T-helper 1 cell (primary cell): ENCODE results near the gene CEP120.
A peak's percentile ranks its signal among the peaks of the same experiment; 100 is the strongest.
"Not testable (repeated sequence)": the region's sequence is repeated elsewhere in the genome, so short reads cannot be mapped to it uniquely, and the experiment has no call there.

ENCODE experiments used
- DNase-seq, 5 donors: peaks; one replicate each; pipeline ENCODE4 v3.0.0-alpha.2; 2012 to 2020
- total RNA-seq, 4 donors: gene quantifications; one replicate each; lab custom pipeline; 2026; lab: John Stamatoyannopoulos, UW

CEP120 gene
- 127 to 141 (median 133) reads per million in 4 donors for total RNA-seq

DNA sequence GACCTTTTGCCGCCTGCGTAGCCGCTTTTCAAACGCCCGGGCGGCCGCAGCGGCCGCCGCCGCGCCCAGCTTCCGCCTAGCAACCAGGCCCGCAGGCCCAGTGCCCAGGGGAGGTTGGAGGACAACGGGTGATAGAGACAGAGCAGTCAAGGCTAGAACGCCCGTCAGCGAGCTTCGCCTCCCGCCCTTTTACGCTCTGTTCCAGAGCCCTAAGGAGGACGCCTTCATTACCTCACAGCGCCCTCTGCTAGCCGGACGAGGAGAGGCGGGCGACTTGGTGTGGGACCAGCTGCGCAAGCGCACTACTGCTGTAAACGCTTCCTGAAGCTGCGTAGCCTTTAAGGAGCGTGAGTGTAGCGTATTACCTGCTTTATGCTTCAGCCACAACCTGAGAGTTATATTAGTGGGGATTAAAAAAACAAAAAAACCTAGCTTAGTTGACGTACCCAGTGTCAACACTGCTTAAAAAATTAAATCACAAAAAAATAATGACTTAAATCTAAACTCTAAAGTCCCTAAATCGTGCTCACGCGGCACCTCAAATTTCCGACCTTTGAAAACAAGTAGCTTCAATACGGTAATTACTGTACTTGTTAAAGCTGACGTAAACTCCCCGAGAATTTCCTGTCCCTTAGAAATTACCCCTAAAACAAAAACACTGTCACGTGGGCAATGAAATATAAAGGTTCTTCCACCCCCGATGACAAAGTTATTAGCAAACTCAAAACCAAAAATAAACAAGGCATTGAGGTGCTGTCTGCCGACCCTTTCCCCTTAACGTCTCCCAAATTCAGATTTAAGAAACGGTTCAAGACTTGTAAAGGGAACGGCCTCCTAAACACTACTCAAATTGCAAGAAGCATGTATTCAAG lies at the start of gene CEP120:
TSS of gene CEP120 (minus strand) at position 126 of the 872 bp plus-strand sequence. CDS start 405 bp downstream, outside the sequence.
- peak; percentile 95 to 99 (median 95) for DNase-seq

DNA sequence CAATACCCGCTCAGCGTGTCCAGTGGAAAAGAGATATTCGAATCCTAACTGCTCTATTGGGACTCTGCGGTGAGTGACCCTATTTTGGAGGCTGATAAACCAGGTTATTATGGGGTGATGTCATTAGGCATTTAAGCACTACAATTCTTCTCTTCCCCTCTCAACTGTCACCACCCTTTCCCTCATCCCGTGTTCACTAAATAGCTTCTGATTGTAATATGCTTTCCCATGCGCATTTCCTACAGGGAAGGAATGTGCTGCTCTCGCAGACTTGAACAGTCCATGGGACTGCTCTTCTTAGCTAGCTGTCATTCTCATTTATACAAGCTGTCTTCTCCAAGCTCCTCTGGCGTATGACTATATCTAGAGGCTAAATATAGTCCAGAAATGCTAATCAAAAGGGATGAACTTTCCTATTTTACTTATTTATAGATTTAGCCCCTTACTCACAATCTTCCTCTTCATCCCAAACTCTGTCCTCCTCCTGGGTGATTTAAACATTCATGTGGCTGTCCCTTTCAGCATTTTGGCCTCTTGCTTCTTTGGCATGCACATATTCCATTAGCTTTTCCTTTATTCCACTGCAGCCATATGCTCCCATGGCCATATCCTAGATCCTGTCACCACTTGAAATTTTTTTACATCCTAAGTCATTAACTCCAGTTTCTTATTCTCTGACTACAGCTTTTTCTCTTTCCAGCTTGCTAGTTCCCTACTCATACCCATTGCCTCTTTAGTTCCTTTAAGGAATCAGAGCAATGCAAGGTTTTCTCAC lies 49.1 kb upstream of the CEP120 start:
- DNase-seq: no peak

DNA sequence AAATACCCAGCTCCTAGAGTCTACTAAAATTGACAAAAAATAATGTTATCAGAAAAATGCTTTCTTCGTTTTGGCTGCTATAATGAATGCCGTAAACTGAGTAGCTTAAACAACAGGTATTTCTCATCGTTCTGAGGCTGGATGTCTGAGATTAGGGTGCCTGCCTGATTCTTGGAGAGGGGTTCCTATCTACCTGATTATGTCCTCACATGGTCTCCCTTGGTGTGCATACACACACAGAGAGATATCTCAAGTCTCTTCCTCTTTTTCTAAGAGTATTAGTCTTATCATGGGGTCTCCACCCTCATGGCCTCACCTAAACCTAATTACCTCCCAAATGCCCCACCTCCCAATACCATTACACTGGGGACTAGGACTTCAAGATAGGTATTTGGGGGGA lies 48.2 kb upstream of the CEP120 start:
- no peak for DNase-seq

DNA sequence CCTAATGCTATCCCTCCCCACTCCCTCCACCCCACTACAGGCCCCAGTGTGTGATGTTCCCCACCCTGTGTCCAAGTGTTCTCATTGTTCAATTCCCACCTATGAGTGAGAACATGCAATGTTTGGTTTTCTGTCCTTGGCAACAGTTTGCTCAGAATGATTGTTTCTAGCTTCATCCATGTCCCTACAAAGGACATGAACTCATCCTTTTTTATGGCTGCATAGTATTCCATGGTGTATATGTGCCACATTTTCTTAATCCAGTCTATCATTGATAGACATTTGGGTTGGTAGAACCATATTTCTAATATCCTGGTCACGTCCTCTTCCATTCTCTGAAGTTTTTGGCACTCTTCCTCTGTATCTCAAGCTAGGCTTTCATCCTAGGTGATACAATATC lies 43.6 kb upstream of the CEP120 start:
- DNase-seq: not testable (repeated sequence)

DNA sequence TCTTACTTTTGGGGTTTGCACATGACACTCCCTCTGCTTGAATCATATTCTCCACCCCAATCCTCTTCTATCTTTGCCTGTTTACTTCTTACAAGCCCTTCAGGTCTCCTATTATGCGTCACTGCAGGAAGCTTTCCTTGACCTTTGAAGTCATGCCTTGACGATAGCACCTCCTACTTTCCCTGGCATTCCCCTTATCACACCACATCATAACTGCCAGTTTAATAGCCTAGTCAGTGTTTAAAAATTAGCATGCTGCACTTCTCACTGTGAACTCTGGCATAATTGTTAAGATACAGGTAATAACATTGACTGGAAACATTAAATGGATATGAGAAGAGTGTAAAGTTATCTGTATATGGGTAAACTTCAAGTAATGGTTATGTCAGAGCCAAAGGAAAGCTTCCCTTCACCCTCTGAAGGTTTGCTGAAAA lies 37.1 kb upstream of the CEP120 start:
- DNase-seq: peak in 1 of 5 donors; percentile 21

DNA sequence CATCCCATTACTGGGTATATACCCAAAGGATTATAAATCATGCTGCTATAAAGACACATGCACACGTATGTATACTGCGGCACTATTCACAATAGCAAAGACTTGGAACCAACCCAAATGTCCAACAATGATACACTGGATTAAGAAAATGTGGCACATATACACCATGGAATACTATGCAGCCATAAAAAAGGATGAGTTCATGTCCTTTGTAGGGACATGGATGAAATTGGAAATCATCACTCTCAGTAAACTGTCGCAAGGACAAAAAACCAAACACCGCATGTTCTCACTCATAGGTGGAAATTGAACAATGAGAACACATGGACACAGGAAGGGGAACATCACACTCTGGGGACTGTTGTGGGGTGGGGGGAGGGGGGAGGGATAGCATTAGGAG lies 35.8 kb upstream of the CEP120 start:
- DNase-seq: not testable (repeated sequence)

DNA sequence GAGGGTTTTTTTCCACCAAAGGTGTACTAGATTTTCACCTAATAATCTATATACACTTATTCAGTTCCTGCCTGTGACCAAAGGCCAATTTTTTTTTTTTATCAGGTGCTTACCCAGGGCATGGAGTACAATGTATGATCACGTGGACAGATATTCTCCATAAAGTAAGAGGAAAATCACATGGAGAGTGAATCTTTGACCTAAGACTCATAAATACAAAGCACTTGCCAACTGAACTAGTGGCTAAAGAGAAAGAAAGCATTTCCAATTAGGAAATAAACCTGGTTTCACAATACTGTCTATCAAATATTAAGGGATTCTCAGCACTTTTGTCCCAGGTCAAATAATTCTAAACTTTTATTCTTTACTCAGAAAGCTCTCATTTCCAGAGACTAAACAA lies 33.0 kb upstream of the CEP120 start:
- DNase-seq: no peak

DNA sequence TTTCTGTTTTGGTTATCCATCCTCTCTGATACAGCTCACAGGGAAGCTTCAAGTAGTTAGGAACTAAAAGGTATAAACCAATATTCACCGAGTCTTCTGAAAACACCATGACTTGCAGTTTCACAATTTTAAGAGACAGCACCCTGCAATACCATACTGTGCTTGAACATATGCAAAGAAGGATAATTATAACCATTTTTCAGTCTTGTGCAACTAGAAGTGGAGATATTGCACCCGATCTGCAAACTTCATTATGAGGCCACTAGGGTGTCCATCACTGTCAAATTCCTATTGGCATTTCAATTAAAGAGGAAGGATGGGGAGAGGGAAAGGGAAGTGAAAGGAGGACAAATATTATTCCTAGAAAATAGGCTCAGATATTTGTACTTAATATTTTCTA lies 32.4 kb upstream of the CEP120 start:
- DNase-seq: no peak

DNA sequence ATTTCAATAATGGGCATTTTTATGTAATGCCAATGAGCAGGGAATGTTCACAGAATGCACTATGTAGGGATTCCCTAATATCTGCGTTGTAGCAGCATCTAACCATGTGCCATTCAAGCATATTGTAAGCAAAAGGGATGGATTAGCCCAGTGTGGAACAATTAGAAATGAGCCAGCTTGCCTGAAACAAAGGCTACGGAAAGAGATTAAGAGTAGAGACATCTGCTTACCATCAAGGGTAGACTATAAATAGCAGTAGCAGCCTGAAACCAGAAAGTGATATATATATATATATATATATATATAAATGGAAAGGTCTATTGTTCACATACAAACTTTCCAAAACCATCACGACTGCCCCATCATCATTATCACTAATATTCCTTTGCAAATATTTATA lies 31.9 kb upstream of the CEP120 start:
- DNase-seq: no peak

DNA sequence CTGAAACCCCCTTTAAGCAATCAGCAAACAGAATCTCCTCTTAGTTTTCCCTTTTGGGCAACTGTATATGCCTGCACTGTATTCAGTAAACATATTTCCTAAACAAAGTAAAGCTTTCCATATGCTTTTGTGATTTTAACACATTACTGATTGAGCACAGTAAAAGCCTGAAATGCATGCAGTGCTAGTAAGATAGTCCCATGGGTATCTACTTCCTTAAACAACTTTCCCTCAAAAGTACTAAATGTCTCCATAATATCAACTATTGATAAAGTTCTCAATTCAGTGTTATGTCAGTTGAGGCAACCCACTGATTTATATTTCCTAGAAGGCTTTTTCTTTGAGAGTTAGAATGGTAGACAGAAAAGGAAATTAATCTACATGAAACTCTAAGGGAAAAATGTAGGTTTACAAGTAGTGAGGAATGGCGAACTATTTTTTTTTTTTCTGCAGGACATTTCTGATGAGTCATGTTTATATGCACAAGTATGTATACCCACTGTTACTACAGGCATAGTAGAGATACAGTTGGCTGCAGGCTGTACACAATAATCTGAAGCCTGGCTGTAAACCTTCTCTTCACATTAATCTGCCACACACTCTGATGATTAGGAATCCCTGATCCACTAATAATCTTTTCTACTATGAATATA lies 31.2 kb upstream of the CEP120 start:
- DNase-seq: no peak

DNA sequence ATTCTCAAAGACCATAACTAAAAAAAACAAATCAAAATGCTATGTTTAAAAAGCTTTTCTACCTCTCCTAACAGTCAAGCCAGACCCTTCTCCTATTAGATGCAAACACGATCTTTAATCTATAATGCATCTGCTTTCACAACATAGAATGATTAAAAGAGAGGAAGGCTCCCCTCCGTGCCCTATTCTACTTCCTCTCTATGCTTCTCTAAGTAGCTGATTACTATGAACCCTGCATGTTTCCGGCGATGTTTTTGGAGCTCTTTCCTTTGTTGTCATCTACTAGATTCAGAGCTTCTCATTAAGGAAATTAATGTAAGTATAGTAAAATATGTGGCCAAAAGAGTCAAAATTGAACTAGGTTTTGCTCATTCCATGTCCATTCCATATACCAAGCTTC lies 29.2 kb upstream of the CEP120 start:
- no peak for DNase-seq

DNA sequence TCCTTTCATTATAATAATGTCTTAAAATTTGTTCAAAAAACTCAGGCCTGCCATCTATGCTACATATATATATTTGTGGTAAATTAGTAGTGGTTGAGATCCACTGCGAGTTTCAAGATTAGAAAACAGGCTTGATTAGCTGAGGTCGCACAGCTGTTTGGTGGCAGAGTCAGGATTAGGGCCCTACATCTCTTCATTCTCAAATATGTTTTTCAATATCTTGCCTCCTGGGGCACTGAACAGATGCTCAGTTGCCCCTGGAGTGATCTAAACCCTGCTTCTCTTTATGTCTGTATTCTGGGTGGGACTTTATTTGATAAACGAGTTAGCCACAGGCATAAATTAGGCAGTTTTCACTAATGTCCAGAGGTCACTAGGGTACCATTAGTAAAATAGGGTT lies 27.8 kb upstream of the CEP120 start:
- DNase-seq: no peak

DNA sequence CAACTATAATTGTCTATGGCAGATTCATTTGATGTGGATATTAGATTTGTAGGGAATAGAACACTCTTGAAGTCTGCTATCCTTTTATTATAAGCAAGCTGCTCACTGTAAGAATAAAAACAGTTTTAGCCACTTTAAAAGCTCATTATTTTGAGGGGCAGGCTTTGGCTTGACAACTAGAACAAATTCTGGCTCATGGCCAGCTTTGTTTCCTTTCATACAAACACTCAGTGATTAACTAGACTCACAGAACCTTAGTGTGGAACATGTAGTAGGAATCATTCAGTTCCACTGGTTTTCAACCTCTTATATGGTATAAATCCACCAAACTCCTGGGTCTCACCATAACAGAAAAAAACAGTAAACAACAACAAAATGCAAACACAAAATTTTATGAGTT lies 27.4 kb upstream of the CEP120 start:
- DNase-seq: no peak

DNA sequence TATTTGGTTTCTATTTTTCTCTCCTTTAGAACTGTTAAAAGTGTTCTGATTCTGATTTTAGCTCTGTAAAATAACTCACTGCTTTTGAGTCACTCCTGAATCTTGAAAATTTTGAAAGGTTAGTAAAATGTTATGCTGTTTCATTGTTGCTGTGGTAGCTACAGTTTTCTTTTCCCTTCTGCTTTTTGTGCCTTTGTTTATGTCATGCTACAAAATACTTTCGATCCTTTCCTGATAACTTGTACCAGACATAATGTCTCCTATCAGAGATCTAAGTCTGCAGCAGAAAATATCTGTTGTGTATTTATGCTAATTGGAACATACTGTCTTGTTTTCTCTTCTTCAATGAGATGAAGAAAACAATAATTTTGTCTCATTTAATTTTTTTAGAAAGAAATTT lies 26.9 kb upstream of the CEP120 start:
- no peak for DNase-seq

DNA sequence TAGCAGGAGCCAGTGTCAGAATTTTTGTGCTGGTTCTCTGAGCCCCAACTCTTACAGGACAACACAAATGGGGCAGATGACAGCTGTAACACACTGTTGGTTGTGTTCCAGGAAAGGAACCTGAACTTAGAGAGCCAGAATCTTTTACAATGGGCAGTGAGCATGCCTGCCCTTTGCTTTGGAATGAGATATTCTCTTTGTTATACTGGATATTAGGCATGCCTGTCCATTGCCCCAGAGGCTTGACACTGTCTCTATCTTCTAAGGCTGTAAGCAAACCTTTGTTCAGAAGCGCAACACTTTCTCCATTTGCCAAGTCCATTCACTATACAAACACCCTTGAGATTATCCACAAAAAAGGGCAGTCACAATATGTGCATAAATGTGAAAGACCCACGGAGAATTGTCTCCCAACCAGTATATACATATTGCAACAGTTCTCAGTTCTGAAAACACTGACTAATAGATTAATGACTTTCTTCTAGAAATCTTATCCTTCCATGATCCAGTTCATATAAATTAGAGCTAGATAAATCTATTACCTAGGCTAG lies 26.3 kb upstream of the CEP120 start:
- DNase-seq: no peak

DNA sequence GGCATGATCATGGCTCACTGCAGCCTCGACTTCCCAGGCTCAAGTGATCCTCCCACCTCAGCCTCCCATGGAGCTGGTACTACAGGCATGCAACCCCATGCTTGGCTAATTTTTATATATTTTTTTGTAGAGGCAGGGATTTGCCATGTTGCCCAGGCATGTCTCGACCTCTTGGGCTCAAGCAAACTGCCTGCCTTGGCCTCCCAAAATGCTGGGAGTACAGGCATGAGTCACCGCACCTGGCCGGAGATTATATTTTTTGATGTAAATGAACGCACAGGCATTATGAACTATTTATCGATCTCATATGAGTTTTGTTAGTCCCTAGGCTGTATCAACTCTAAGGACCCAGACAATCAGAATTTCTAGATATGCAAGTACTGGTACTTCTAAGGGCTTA lies 25.5 kb upstream of the CEP120 start:
- DNase-seq: no peak

DNA sequence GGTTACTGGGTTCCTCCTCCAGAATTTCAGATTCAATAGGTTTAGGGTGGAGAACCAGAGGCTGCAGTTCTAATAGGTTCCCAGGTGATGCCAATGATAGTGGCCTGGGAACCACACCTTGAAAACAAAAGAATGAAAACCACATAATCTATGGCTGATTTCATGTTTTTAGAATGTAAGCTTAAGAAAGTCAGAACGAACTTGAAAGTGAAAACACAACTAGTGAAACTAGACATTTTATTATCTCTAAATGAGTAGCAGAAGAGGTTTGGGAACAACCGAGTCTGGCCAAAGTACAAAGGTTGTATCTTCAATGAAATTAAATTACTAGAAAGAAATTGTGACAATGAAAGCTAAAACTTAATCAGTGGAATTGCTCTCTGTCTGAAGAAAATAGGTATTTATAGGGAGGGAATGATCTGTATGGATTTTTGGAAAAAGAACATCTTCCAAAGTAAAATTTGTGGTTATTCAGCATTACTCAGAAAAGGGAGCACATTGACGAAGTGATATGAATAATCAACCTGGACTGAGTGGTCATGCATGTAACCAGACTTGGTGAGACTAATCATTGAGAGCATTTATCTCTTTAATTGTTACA lies 24.9 kb upstream of the CEP120 start:
- DNase-seq: peak in 1 of 5 donors; percentile 71

DNA sequence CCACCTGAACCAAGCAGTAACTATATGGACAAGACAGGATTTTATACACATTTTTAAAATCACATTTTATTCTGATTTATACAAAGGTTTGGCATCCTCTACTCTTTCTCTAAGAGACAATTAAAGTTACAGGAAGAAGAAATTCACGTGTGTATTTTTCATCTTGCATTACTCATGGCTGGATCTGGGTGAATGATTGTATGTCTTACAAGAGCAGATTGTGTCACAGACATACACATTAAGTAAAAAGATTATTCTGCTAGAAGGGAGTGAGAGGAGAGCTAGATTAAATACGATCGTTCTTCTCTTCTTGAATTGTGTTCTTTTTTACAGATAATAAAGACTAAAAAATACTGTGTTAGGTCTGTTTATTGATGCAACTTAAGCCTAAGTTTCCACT lies 20.8 kb upstream of the CEP120 start:
- DNase-seq: no peak

DNA sequence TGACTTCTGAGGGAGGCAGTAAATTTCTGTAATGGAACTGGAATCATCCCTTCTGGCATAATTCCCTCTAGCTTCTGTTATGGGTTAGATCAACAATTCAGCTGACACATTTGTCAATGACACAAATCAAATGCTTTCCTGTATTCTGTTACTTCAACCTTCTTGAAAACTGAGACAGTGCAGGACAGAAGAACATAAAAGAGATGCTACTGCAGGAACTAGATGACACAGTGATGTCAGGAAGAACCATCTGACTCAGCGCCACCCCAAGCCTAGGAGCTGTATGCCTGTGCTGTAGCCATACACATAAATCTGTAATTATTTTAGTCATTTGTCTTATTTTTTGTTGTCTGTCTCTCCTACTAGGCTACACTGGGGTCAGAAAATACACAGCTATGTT lies 18.2 kb upstream of the CEP120 start:
- peak in 1 of 5 donors; percentile 81 for DNase-seq

DNA sequence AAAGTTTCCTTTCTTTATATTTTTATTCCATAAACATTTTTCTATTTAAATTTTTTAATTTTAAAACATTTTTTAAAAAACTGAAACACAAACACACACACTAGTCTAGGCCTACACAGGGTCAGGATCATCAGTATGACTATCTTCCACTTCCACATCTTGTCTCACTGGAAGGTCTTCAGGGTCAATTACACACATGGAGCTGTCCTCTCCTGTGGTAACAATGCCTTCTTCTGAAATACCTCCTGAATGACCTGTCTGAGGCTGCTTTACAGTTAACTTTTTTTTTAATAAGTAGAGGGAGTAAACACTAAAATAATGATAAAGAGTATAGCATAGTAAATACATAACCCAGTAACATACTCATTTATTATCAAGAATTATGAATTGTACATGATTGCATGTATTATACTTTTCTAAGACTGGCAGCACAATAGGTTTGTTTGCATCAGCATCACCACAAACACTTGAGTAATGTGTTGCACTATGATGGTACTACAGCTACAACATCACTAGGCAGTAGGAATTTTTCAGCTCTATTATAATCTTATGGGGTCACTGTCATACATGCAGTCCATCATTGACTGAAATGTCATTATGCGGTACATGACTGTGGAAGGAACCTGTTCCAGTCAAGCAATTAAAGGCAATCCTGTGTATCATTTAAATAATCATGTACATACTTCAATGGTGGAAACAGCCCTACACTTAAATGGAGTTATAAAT lies 17.4 kb upstream of the CEP120 start:
- DNase-seq: no peak

DNA sequence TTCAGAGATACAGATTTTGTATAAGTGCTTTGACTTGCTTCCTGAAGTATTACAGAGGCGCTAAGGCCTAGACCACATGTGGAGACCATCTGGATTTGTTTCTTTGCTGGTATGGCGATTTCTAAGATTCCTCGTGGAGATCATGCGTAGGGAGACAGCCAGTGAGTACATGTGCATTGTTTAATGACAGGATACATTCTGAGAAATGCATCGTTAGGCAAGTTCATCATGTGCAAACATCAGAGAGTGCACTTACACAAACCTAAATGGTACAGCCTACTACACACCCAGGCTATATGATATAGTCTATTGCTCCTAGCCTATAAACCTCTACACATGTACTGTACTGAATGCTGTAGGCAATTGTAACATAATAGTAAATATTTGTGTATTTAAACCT lies 16.5 kb upstream of the CEP120 start:
- DNase-seq: no peak

DNA sequence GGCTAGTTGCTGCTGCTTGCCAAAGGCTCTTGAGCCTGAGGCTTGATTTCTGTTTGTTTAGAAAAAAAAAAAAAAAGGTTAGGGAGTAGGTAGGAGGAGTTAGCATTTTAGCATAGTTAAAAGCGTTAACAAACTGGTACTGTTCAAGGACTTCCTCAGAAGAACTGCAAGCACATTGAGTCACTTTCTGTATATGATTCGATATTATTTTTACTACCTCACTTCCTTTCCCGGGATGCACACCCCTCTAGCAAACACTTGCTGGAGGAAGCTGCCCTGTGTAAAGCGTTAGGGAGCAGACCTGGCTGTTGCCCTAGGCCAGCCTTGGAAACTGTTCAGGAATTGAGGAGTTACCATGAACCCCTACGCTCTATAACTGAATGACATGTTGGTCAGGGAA lies 15.7 kb upstream of the CEP120 start:
- peak in 1 of 5 donors; percentile 81 for DNase-seq
